Keratinocyte (primary cell): ENCODE results near the gene AP3S1. TPM values are rescaled to one million over a fixed set of nuclear protein-coding genes. Genes with fewer than 3 reads are reported as not detected.

Experiments
- DNase-seq: peaks from one replicate; pipeline ENCODE4 v3.0.0-alpha.2; 2011; ENCODE audit warnings: low read depth, missing footprints, low spot score
- FAIRE-seq: peaks from 2 replicates; lab custom pipeline; 2011; peaks lifted over from hg19 to GRCh38; lab: Jason Lieb, UNC
- H2AFZ ChIP-seq: 2 replicates; pipeline ENCODE4 v1.6.0; 2012; ENCODE audit warnings: low read length, control low read depth, inconsistent platforms; ENCODE audit not compliant: control insufficient read depth
- H3K27ac ChIP-seq: 2 replicates; pipeline ENCODE4 v1.5.1; 2011; ENCODE audit warnings: low read length; ENCODE audit not compliant: control insufficient read depth, insufficient read depth
- H3K27me3 ChIP-seq: 3 replicates; pipeline ENCODE4 v1.6.0; 2011; ENCODE audit warnings: low read length; ENCODE audit not compliant: control insufficient read depth, insufficient read depth; ENCODE audit errors: extremely low read depth
- H3K36me3 ChIP-seq, 2 experiments: 2 replicates in 1 of 2; 3 replicates in 1 of 2; pipeline ENCODE4 v1.5.1; 2011; ENCODE audit warnings: low read length in 2 of 2, mild to moderate bottlenecking in 1 of 2; ENCODE audit not compliant: control insufficient read depth in 2 of 2, insufficient read depth in 2 of 2; ENCODE audit errors: extremely low read depth in 1 of 2
- H3K4me1 ChIP-seq: 3 replicates; pipeline ENCODE4 v1.5.1; 2011; ENCODE audit warnings: low read length; ENCODE audit not compliant: control insufficient read depth, insufficient read depth; ENCODE audit errors: extremely low read depth
- H3K4me2 ChIP-seq: 3 replicates; pipeline ENCODE4 v1.6.0; 2011; ENCODE audit warnings: low read depth, low read length; ENCODE audit not compliant: control insufficient read depth, insufficient read depth; ENCODE audit errors: extremely low read depth
- H3K4me3 ChIP-seq, 3 experiments: fragments of 200-600 bp in 1 of 3; sonication (generic) in 1 of 3; 2 replicates in 2 of 3; 3 replicates in 1 of 3; pipeline ENCODE4 v1.5.1; 2011 to 2016; ENCODE audit warnings: low read length in 3 of 3, mild to moderate bottlenecking in 3 of 3, control low read depth in 2 of 3, inconsistent platforms in 1 of 3, low read depth in 1 of 3, mixed read lengths in 1 of 3, mixed run types in 1 of 3, moderate library complexity in 1 of 3; ENCODE audit not compliant: control insufficient read depth in 2 of 3, insufficient read depth in 2 of 3; ENCODE audit errors: extremely low read depth in 1 of 3
- H3K79me2 ChIP-seq: 2 replicates; pipeline ENCODE4 v1.6.0; 2012; ENCODE audit warnings: low read length; ENCODE audit not compliant: control insufficient read depth, insufficient read depth
- H3K9ac ChIP-seq: 3 replicates; pipeline ENCODE4 v1.6.0; 2011; ENCODE audit warnings: low read length; ENCODE audit not compliant: control insufficient read depth, insufficient read depth; ENCODE audit errors: extremely low read depth
- H3K9me1 ChIP-seq: 3 replicates; pipeline ENCODE4 v1.6.0; 2011; ENCODE audit warnings: low read length; ENCODE audit not compliant: control insufficient read depth, insufficient read depth; ENCODE audit errors: extremely low read depth
- H3K9me3 ChIP-seq: 2 replicates; pipeline ENCODE4 v1.5.1; 2012; ENCODE audit warnings: low read depth, low read length; ENCODE audit not compliant: control insufficient read depth
- H4K20me1 ChIP-seq: 3 replicates; pipeline ENCODE4 v1.6.0; 2011; ENCODE audit warnings: low read length; ENCODE audit not compliant: control insufficient read depth, insufficient read depth; ENCODE audit errors: extremely low read depth
- CTCF ChIP-seq, 3 experiments: IDR thresholded peaks in 1 of 3; conservative IDR thresholded peaks in 1 of 3; optimal IDR thresholded peaks in 1 of 3; 2 replicates in 2 of 3; 3 replicates in 1 of 3; pipeline versions ENCODE3 to v1.5.1; 2011; ENCODE audit warnings: low read length in 3 of 3, mild to moderate bottlenecking in 3 of 3, moderate library complexity in 2 of 3, control low read depth in 1 of 3, inconsistent platforms in 1 of 3; ENCODE audit not compliant: insufficient read depth in 2 of 3; ENCODE audit errors: extremely low read depth in 1 of 3
- EZH2 ChIP-seq: IDR thresholded peaks from one replicate; pipeline ENCODE4 v1.6.1; 2012; ENCODE audit warnings: inconsistent platforms, mild to moderate bottlenecking, low read length, moderate library complexity
- dilution Hi-C: fragments of 300-500 bp; cut with MboI; formaldehyde crosslinking; loops from one replicate; pipeline ENCODE4 v1.7.0; 2020; ENCODE audit warnings: low sequenced_read_pairs; ENCODE audit not compliant: extremely low pct_ligation_motif_present
- polyA plus RNA-seq, 5 experiments: library from polyadenylated mRNA; depleted of rRNA in 3 of 5; stranded (reverse) in 3 of 5; stranded (forward) in 1 of 5; unstranded in 1 of 5; fragments of >200 nt; gene quantifications; 1 replicate in 1 of 5; 2 replicates in 3 of 5; 3 replicates in 1 of 5; pipeline versions ENCODE4 v1.2.1 to v1.2.3, GENCODE V29; 2011 to 2012; ENCODE audit warnings: missing spikeins in 2 of 5, low read depth in 1 of 5, low replicate concordance in 1 of 5

The AP3S1 gene
- polyA plus RNA-seq, 1 donor (not counting 4 experiments of a cell fraction or from before 2014, with no cell fraction given), result 153 TPM

DNA sequence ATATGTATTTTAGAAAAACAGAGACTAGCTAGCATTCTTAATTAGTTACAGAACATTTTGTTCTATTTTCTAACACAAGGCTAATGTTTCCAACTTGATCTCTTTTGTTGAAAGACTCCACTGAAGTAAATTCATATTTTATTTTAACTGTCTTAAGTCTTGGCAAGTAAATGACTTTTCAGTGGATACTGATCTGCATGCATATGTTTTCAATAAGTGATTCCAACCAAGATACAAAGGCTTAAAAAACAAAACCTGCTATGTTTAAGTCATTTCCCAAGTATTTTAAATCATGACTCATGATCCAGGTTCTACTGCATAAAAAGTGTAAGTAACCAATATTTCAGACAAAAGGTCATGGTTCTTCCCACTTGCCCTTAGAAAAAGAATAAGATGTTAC is 31.0 kb upstream of the AP3S1 start:
- no peak overlapping the region for H3K4me2 ChIP-seq
- dilution Hi-C loops, result no loop called here

DNA sequence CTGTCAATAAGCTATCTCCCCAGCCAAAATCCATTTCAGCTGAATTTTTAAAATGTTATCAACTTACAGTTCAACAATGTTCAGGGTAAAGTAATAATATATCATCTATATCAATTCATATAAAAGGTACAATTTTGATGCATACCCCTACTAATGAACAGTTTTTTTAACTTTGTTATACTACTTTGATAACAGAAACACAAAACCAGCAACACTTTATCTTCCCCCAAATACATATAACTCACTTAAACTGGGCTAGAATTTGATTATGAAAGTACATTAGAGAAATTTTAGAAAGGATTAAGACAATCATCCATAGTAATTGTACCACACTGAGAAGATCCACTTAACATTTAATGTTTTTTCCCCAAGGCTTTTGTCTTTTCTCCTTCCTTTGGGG is 30.3 kb upstream of the AP3S1 start:
- Histone ChIP-seq H4K20me1 (no peaks in the 10 kb centered on the region), H3K9me3 (no peaks in the 10 kb centered on the region), H3K36me3 (no peaks in the 10 kb centered on the region), H3K79me2 (no peaks in the 10 kb centered on the region), H3K27ac (no peak overlapping the region), H2AFZ (no peak overlapping the region), H3K4me3 (no peak overlapping the region), H3K4me2 (no peak overlapping the region), H3K9me1 (no peaks in the 10 kb centered on the region), H3K4me1 (no peaks in the 10 kb centered on the region), H3K9ac (no peak overlapping the region), H3K27me3 (peaks cover 28% of the 10 kb centered on the region)
- dilution Hi-C loops, result no loop called here
- DNase-seq (no peak), FAIRE-seq (no peak)
- TF ChIP-seq CTCF (optimal IDR thresholded peaks at IDR 0.05 in 1 of 3, IDR thresholded peaks at IDR 0.05 in 1 of 3, conservative IDR thresholded peaks at IDR 0.05 in 1 of 3; ENCODE audit: extremely low read depth in 1 of 3, insufficient read depth in 2 of 3, low read length in 3 of 3) (no peak), EZH2 (no peak)

More for the DNA sequence above, 31.0 kb upstream of the AP3S1 start:
- TF ChIP-seq EZH2 (no peak), CTCF (optimal IDR thresholded peaks at IDR 0.05 in 1 of 3, IDR thresholded peaks at IDR 0.05 in 1 of 3, conservative IDR thresholded peaks at IDR 0.05 in 1 of 3; ENCODE audit: extremely low read depth in 1 of 3, insufficient read depth in 2 of 3, low read length in 3 of 3) (no peak)
- Histone ChIP-seq H3K9me1 (no peaks in the 10 kb centered on the region), H3K27ac (no peak overlapping the region), H3K79me2 (no peaks in the 10 kb centered on the region), H3K9me3 (no peaks in the 10 kb centered on the region), H3K9ac (no peak overlapping the region), H3K4me1 (no peaks in the 10 kb centered on the region), H4K20me1 (no peaks in the 10 kb centered on the region), H3K27me3 (peaks cover 22% of the 10 kb centered on the region), H3K36me3 (no peaks in the 10 kb centered on the region), H3K4me3 (no peak overlapping the region), H2AFZ (no peak overlapping the region)
- no peak for DNase-seq
- FAIRE-seq, result no peak
